ENCODE measurements around the gene ENTPD8. TPM values are rescaled to one million over a fixed set of nuclear protein-coding genes. Genes with fewer than 3 reads are reported as not detected.

ENTPD8 gene
- total and polyA plus RNA-seq, 4 donors: 0.08 to 0.45 (median 0.21) TPM

GRCh38 chr9:137429974-137430722 is 11.0 kb downstream of the ENTPD8 start:
- H3K36me3 ChIP-seq (ENCODE audit: control insufficient read depth in 4 of 4, insufficient read depth in 4 of 4, low read length in 4 of 4): no peaks in the 10 kb centered on the region
- no peaks in the 10 kb centered on the region for H3K9me3 ChIP-seq (ENCODE audit: control insufficient read depth in 4 of 4, insufficient read depth in 3 of 4, low read length in 3 of 4)
- no peak overlapping the region for H3K4me3 ChIP-seq
- no peaks in the 10 kb centered on the region for H3K27me3 ChIP-seq (ENCODE audit: control insufficient read depth in 3 of 3, insufficient read depth in 3 of 3, low read length in 2 of 3)
- no peak for DNase-seq
- no peak for ATAC-seq (ENCODE audit: insufficient read depth, low FRiP score)
- H3K9ac ChIP-seq (ENCODE audit: insufficient read depth in 1 of 2, low read length in 2 of 2): no peak overlapping the region
- 71 to 81% methylated on average over 32 to 34 of the region's 34 CpGs for WGBS, 2 donors
- peaks cover 0 to 4% (median 0%) of the 10 kb centered on the region in 5 donors for H3K4me1 ChIP-seq (ENCODE audit: control insufficient read depth in 5 of 5, insufficient read depth in 5 of 5, low read length in 5 of 5)
- no peak for TF ChIP-seq CTCF (IDR thresholded peaks at IDR 0.05; ENCODE audit: control extremely low read depth, extremely low read depth)
- H3K27ac ChIP-seq (ENCODE audit: low read depth in 1 of 2, low read length in 1 of 2): no peak overlapping the region

- no peaks in the 10 kb centered on the region for H3K9me3 ChIP-seq (ENCODE audit: control insufficient read depth in 4 of 4, insufficient read depth in 3 of 4, low read length in 3 of 4)
- no peak overlapping the region for H3K4me3 ChIP-seq
- H3K36me3 ChIP-seq (ENCODE audit: control insufficient read depth in 4 of 4, insufficient read depth in 4 of 4, low read length in 4 of 4): no peaks in the 10 kb centered on the region
- H3K9ac ChIP-seq (ENCODE audit: insufficient read depth in 1 of 2, low read length in 2 of 2): no peak overlapping the region
- H3K27me3 ChIP-seq (ENCODE audit: control insufficient read depth in 3 of 3, insufficient read depth in 3 of 3, low read length in 2 of 3): no peaks in the 10 kb centered on the region
- ATAC-seq (ENCODE audit: insufficient read depth, low FRiP score): no peak
- no peak for DNase-seq
- H3K4me1 ChIP-seq (ENCODE audit: control insufficient read depth in 5 of 5, insufficient read depth in 5 of 5, low read length in 5 of 5): peaks cover 0 to 4% (median 0%) of the 10 kb centered on the region in 5 donors
- no peak for TF ChIP-seq CTCF (IDR thresholded peaks at IDR 0.05; ENCODE audit: control extremely low read depth, extremely low read depth)
- H3K27ac ChIP-seq (ENCODE audit: low read depth in 1 of 2, low read length in 1 of 2): no peak overlapping the region
- WGBS, 2 donors: 87 to 92% methylated on average over 14 of the region's 14 CpGs
These were observed 11.6 kb downstream of the ENTPD8 start for GRCh38 chr9:137429546-137429890.

- Histone ChIP-seq H3K9ac (ENCODE audit: insufficient read depth in 1 of 2, low read length in 2 of 2) (no peak overlapping the region), H3K27ac (ENCODE audit: low read depth in 1 of 2, low read length in 1 of 2) (no peak overlapping the region), H3K27me3 (ENCODE audit: control insufficient read depth in 3 of 3, insufficient read depth in 3 of 3, low read length in 2 of 3) (no peaks in the 10 kb centered on the region), H3K36me3 (ENCODE audit: control insufficient read depth in 4 of 4, insufficient read depth in 4 of 4, low read length in 4 of 4) (no peaks in the 10 kb centered on the region), H3K9me3 (ENCODE audit: control insufficient read depth in 4 of 4, insufficient read depth in 3 of 4, low read length in 3 of 4) (no peaks in the 10 kb centered on the region), H3K4me1 (ENCODE audit: control insufficient read depth in 5 of 5, insufficient read depth in 5 of 5, low read length in 5 of 5) (peaks cover 0 to 4% (median 0%) of the 10 kb centered on the region in 5 donors), H3K4me3 (no peak overlapping the region)
- ATAC-seq (ENCODE audit: insufficient read depth, low FRiP score) (no peak), DNase-seq (no peak)
- 87 to 92% methylated on average over 26 to 27 of the region's 27 CpGs for WGBS, 2 donors
- no peak for TF ChIP-seq CTCF (IDR thresholded peaks at IDR 0.05; ENCODE audit: control extremely low read depth, extremely low read depth)
These were observed 12.2 kb downstream of the ENTPD8 start for GRCh38 chr9:137428841-137429545.

All from lung (tissue), 12 donors.